HuH-7 (cell line): ENCODE data around the gene TOP3B.
"Not testable (repeated sequence)": the region's sequence is repeated elsewhere in the genome, so short reads cannot be mapped to it uniquely, and the experiment has no call there.

ENCODE experiments used
- DNase-seq: peaks from one replicate; pipeline ENCODE4 v3.0.0; 2011; ENCODE audit warnings: low spot score

Gene TOP3B

GRCh38 chr22:21922370-21923162, 60.0 kb downstream of the TOP3B start:
- DNase-seq, result no peak

GRCh38 chr22:21921729-21922128, 60.9 kb downstream of the TOP3B start:
- DNase-seq, result no peak

GRCh38 chr22:21921184-21921721, 61.3 kb downstream of the TOP3B start:
- DNase-seq, result no peak

- no peak for DNase-seq
These were observed 62.0 kb downstream of the TOP3B start for GRCh38 chr22:21920341-21921183.

- DNase-seq, result no peak
These were observed 62.9 kb downstream of the TOP3B start for GRCh38 chr22:21919526-21920307.

- DNase-seq, result no peak
These were observed 64.0 kb downstream of the TOP3B start for GRCh38 chr22:21918466-21919185.

GRCh38 chr22:21917959-21918261, 64.7 kb downstream of the TOP3B start:
- no peak for DNase-seq

GRCh38 chr22:21917181-21917958, 65.2 kb downstream of the TOP3B start:
- no peak for DNase-seq

GRCh38 chr22:21916309-21916918, 66.2 kb downstream of the TOP3B start:
- no peak for DNase-seq

GRCh38 chr22:21915624-21916308, 66.8 kb downstream of the TOP3B start:
- no peak for DNase-seq

GRCh38 chr22:21914033-21914642, 68.4 kb downstream of the TOP3B start:
- DNase-seq, result not testable (repeated sequence)

- DNase-seq, result not testable (repeated sequence)
These were observed 72.2 kb downstream of the TOP3B start for GRCh38 chr22:21910367-21910766.

- no peak for DNase-seq
These were observed 72.7 kb downstream of the TOP3B start for GRCh38 chr22:21909871-21910270.

GRCh38 chr22:21907638-21908522, 74.7 kb downstream of the TOP3B start:
- DNase-seq, result no peak
